ENCODE results near the gene IGFN1. TPM values are rescaled to one million over a fixed set of nuclear protein-coding genes. Genes with fewer than 3 reads are reported as not detected.

The IGFN1 gene
- total RNA-seq, 1 donor from 2014 or later: 0.81 TPM

- DNase-seq: no peak
- Histone ChIP-seq H3K27me3 (no peaks in the 10 kb centered on the region), H3K27ac (no peak overlapping the region), H3K36me3 (no peaks in the 10 kb centered on the region), H3K4me1 (no peaks in the 10 kb centered on the region), H3K9me3 (no peaks in the 10 kb centered on the region), H3K4me3 (no peak overlapping the region)
- no peak for ATAC-seq
- intact Hi-C loops (cut with DNase I): no loop called here
- TF ChIP-seq CTCF (IDR thresholded peaks at IDR 0.05): no peak
These were observed 77.0 kb downstream of the IGFN1 start for GRCh38 chr1:201267481-201268229.

- H3K27me3 ChIP-seq: no peaks in the 10 kb centered on the region
- TF ChIP-seq CTCF (IDR thresholded peaks at IDR 0.05): no peak
- no peak overlapping the region for H3K27ac ChIP-seq
- no peak for DNase-seq
- H3K36me3 ChIP-seq: no peaks in the 10 kb centered on the region
- ATAC-seq: no peak
- H3K4me3 ChIP-seq: no peak overlapping the region
- no peaks in the 10 kb centered on the region for H3K4me1 ChIP-seq
- intact Hi-C loops (cut with DNase I): no loop called here
- no peaks in the 10 kb centered on the region for H3K9me3 ChIP-seq
These were observed 78.1 kb downstream of the IGFN1 start for GRCh38 chr1:201268604-201269151.

GRCh38 chr1:201269281-201269680, 78.7 kb downstream of the IGFN1 start:
- no peak overlapping the region for H3K27ac ChIP-seq
- TF ChIP-seq CTCF (IDR thresholded peaks at IDR 0.05): no peak
- intact Hi-C loops (cut with DNase I): no loop called here
- ATAC-seq: no peak
- no peak for DNase-seq
- no peaks in the 10 kb centered on the region for H3K27me3 ChIP-seq
- no peaks in the 10 kb centered on the region for H3K9me3 ChIP-seq
- H3K36me3 ChIP-seq: no peaks in the 10 kb centered on the region
- H3K4me3 ChIP-seq: no peak overlapping the region
- H3K4me1 ChIP-seq: no peaks in the 10 kb centered on the region

GRCh38 chr1:201269900-201270410, 79.3 kb downstream of the IGFN1 start:
- no peak overlapping the region for H3K4me3 ChIP-seq
- no peaks in the 10 kb centered on the region for H3K4me1 ChIP-seq
- H3K27me3 ChIP-seq: no peaks in the 10 kb centered on the region
- H3K9me3 ChIP-seq: no peaks in the 10 kb centered on the region
- no peak for ATAC-seq
- no peak for DNase-seq
- no peak overlapping the region for H3K27ac ChIP-seq
- intact Hi-C loops (cut with DNase I): no loop called here
- no peak for TF ChIP-seq CTCF (IDR thresholded peaks at IDR 0.05)
- no peaks in the 10 kb centered on the region for H3K36me3 ChIP-seq

- Histone ChIP-seq H3K27ac (no peak overlapping the region), H3K4me1 (no peaks in the 10 kb centered on the region), H3K9me3 (no peaks in the 10 kb centered on the region), H3K4me3 (no peak overlapping the region), H3K27me3 (no peaks in the 10 kb centered on the region), H3K36me3 (no peaks in the 10 kb centered on the region)
- TF ChIP-seq CTCF (IDR thresholded peaks at IDR 0.05): no peak
- DNase-seq (no peak), ATAC-seq (no peak)
- intact Hi-C loops (cut with DNase I): no loop called here
These were observed 80.2 kb downstream of the IGFN1 start for GRCh38 chr1:201270616-201271390.

All from upper lobe of right lung (tissue), 1 donor.